HAP-1 (cell line): ENCODE measurements around the gene ABCD1.
"Not testable (repeated sequence)": the region's sequence is repeated elsewhere in the genome, so short reads cannot be mapped to it uniquely, and the experiment has no call there.

Source experiments
- DNase-seq, 2 experiments: peaks; one replicate each; pipeline ENCODE4 v3.0.0-alpha.2; 2016 to 2020; ENCODE audit warnings: low spot score in 2 of 2
- H3K27me3 ChIP-seq: fragments of 250-450 bp; sonication (Bioruptor Pico); 2 replicates; pipeline ENCODE4 v1.5.1; 2020; ENCODE audit warnings: low read depth, mild to moderate bottlenecking, moderate library complexity
- H3K36me3 ChIP-seq: fragments of 250-450 bp; sonication (Bioruptor Pico); replicated peaks from 2 replicates; pipeline ENCODE4 v1.5.1; 2020; ENCODE audit warnings: mild to moderate bottlenecking
- H3K4me1 ChIP-seq: fragments of 250-450 bp; sonication (Bioruptor Pico); 2 replicates; pipeline ENCODE4 v1.5.1; 2020; ENCODE audit warnings: mild to moderate bottlenecking
- H3K4me3 ChIP-seq: fragments of 250-450 bp; sonication (Bioruptor Pico); 2 replicates; pipeline ENCODE4 v1.5.1; 2020; ENCODE audit warnings: mild to moderate bottlenecking, moderate library complexity
- H3K9me3 ChIP-seq: fragments of 250-450 bp; sonication (Bioruptor Pico); 2 replicates; pipeline ENCODE4 v1.5.1; 2020; ENCODE audit warnings: mild to moderate bottlenecking, moderate library complexity
- in situ Hi-C: fragments of 300-500 bp; cut with MboI; formaldehyde crosslinking; loops from 3 replicates; pipeline ENCODE4 v1.14.3; 2020; ENCODE audit warnings: low sequenced_read_pairs, inconsistent platforms, mixed read lengths

The ABCD1 gene

GRCh38 chrX:153689654-153690465 lies 34.8 kb upstream of the ABCD1 start:
- Histone ChIP-seq H3K36me3 (peaks cover 43% of the 10 kb centered on the region), H3K27me3 (no peaks in the 10 kb centered on the region), H3K9me3 (no peaks in the 10 kb centered on the region), H3K4me1 (peaks cover 27% of the 10 kb centered on the region), H3K4me3 (peak overlapping the region; percentile 50)
- DNase-seq = peak; percentile 56 to 80
- in situ Hi-C loops = no loop called here

- in situ Hi-C loops = no loop called here
- H3K4me1 ChIP-seq = peaks cover 21% of the 10 kb centered on the region
- H3K36me3 ChIP-seq = peaks cover 45% of the 10 kb centered on the region
- no peaks in the 10 kb centered on the region for H3K27me3 ChIP-seq
- no peak for DNase-seq
- no peak overlapping the region; the same call in 1 of the 2 replicates for H3K4me3 ChIP-seq
- no peaks in the 10 kb centered on the region for H3K9me3 ChIP-seq
Measured at GRCh38 chrX:153690466-153690865, 34.2 kb upstream of the ABCD1 start.

DNA sequence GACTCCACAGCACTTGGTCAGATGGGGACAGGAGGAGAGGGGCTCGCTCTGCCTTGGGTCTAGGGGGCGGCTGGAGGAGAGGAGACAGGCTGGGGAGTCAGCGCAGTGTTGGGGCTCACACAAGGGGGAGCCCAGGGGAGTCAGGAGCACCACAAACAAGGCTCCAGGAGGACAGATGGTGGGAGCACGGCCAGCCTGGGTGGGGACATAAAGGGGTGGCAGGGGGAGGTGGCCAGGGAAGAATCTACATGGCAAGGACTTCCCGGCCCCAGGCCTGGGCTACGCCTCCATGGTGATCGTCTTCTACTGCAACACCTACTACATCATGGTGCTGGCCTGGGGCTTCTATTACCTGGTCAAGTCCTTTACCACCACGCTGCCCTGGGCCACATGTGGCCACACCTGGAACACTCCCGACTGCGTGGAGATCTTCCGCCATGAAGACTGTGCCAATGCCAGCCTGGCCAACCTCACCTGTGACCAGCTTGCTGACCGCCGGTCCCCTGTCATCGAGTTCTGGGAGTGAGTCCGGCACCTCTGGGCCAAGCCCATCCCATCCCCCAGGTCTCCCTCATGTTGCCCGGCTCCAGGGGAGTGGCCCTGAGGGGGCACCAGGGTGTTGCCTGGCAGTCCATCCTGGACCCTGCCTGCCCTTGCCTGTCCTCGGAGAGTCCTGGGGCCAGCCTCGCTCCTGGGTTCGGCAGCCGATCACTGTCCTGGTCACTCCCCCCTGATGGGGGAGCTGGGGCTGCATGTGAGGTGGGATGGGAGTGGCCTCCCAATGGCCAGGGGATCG lies 33.4 kb upstream of the ABCD1 start:
- H3K9me3 ChIP-seq, DNase-seq, H3K27me3 ChIP-seq, in situ Hi-C loops, H3K4me3 ChIP-seq: not testable (repeated sequence)
- peaks cover 14% of the 10 kb centered on the region for H3K4me1 ChIP-seq
- peaks cover 53% of the 10 kb centered on the region for H3K36me3 ChIP-seq

GRCh38 chrX:153692003-153692402 lies 32.7 kb upstream of the ABCD1 start:
- Histone ChIP-seq H3K4me1 (peaks cover 6% of the 10 kb centered on the region), H3K4me3 (no peak overlapping the region), H3K36me3 (peaks cover 57% of the 10 kb centered on the region), H3K27me3 (no peaks in the 10 kb centered on the region), H3K9me3 (no peaks in the 10 kb centered on the region)
- no peak for DNase-seq
- in situ Hi-C loops = no loop called here

DNA sequence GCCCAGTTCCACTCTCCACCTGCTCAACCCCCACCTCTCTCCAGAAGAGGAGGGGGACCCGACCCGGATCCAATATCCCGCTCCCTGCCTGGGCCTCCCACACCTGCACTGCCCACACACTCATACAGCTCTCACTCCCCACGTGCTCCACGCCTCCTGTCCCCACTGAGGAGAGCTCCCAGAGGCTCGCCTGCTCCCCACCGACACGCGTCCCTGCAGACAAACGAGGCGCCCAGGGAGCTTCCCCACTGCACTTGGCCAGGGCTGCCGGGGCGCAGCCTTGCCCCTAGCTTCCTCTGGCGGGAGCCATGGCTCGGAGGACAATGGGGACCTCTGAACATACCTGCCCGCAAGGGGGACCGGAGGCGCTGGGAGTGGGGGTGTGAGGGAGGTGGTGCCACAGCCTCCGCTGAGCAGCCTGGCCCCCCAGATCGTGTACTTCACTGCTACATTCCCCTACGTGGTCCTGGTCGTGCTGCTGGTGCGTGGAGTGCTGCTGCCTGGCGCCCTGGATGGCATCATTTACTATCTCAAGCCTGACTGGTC lies 32.0 kb upstream of the ABCD1 start:
- no peak for DNase-seq
- in situ Hi-C loops = no loop called here

DNA sequence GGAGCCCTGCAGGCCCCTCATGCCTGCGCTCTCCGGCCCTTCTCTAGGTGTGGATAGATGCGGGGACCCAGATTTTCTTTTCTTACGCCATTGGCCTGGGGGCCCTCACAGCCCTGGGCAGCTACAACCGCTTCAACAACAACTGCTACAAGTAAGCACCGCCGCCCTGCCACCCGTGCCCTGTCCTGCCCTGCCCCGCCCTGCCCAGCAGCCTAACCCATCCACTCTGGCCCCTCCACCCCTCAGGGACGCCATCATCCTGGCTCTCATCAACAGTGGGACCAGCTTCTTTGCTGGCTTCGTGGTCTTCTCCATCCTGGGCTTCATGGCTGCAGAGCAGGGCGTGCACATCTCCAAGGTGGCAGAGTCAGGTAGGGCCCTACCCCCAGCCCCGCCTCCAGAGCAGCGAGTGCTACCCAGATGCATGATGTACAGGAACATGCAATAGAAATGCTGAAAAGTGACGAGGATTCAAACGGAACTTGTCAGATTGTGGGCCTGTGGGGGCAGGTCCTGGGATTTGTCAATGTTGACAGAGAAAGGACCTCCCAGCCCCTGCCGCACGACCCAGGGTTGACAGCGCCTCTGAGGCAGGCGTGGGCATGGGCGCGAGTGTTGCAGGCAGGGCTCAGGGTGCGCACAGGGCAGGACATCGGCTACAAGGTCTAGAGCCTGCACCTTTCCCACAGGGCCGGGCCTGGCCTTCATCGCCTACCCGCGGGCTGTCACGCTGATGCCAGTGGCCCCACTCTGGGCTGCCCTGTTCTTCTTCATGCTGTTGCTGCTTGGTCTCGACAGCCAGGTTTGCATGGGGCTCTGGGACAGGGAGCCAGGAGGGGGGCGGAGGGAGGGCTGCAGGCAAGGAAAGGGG lies 31.2 kb upstream of the ABCD1 start:
- Histone ChIP-seq H3K36me3 (peaks cover 57% of the 10 kb centered on the region), H3K4me3 (no peak overlapping the region), H3K4me1 (peaks cover 6% of the 10 kb centered on the region), H3K9me3 (no peaks in the 10 kb centered on the region), H3K27me3 (no peaks in the 10 kb centered on the region)
- in situ Hi-C loops = no loop called here
- no peak for DNase-seq

More for the DNA sequence above, 32.0 kb upstream of the ABCD1 start:
- peaks cover 6% of the 10 kb centered on the region for H3K4me1 ChIP-seq
- H3K4me3 ChIP-seq = no peak overlapping the region
- peaks cover 57% of the 10 kb centered on the region for H3K36me3 ChIP-seq
- no peaks in the 10 kb centered on the region for H3K27me3 ChIP-seq
- H3K9me3 ChIP-seq = no peaks in the 10 kb centered on the region

GRCh38 chrX:153694256-153694655 lies 30.4 kb upstream of the ABCD1 start:
- DNase-seq, H3K4me3 ChIP-seq, H3K27me3 ChIP-seq, in situ Hi-C loops, H3K9me3 ChIP-seq, H3K4me1 ChIP-seq: not testable (repeated sequence)
- peaks cover 57% of the 10 kb centered on the region for H3K36me3 ChIP-seq

GRCh38 chrX:153694687-153695270 lies 29.9 kb upstream of the ABCD1 start:
- H3K4me3 ChIP-seq = no peak overlapping the region
- in situ Hi-C loops = no loop called here
- DNase-seq = no peak
- no peaks in the 10 kb centered on the region for H3K9me3 ChIP-seq
- no peaks in the 10 kb centered on the region for H3K27me3 ChIP-seq
- H3K4me1 ChIP-seq = peaks cover 6% of the 10 kb centered on the region
- H3K36me3 ChIP-seq = peaks cover 53% of the 10 kb centered on the region

DNA sequence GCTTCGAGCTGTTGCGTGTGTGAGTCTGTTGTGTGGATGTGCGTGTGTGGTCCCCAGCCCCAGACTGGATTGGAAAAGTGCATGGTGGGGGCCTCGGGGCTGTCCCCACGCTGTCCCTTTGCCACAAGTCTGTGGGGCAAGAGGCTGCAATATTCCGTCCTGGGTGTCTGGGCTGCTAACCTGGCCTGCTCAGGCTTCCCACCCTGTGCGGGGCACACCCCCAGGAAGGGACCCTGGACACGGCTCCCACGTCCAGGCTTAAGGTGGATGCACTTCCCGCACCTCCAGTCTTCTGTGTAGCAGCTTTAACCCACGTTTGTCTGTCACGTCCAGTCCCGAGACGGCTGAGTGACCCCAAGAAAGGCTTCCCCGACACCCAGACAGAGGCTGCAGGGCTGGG lies 28.6 kb upstream of the ABCD1 start:
- no peak for DNase-seq
- H3K36me3 ChIP-seq = peaks cover 50% of the 10 kb centered on the region
- in situ Hi-C loops = no loop called here
- H3K4me1 ChIP-seq = no peaks in the 10 kb centered on the region
- no peaks in the 10 kb centered on the region for H3K27me3 ChIP-seq
- no peaks in the 10 kb centered on the region for H3K9me3 ChIP-seq
- H3K4me3 ChIP-seq = no peak overlapping the region

GRCh38 chrX:153696538-153696937 lies 28.1 kb upstream of the ABCD1 start:
- H3K4me1 ChIP-seq, in situ Hi-C loops, H3K27me3 ChIP-seq, H3K9me3 ChIP-seq, DNase-seq, H3K4me3 ChIP-seq: not testable (repeated sequence)
- H3K36me3 ChIP-seq = peaks cover 50% of the 10 kb centered on the region

GRCh38 chrX:153696986-153697722 lies 27.5 kb upstream of the ABCD1 start:
- in situ Hi-C loops, H3K4me1 ChIP-seq, DNase-seq, H3K9me3 ChIP-seq, H3K4me3 ChIP-seq, H3K27me3 ChIP-seq: not testable (repeated sequence)
- peaks cover 48% of the 10 kb centered on the region for H3K36me3 ChIP-seq

- H3K4me3 ChIP-seq = no peak overlapping the region
- H3K27me3 ChIP-seq = no peaks in the 10 kb centered on the region
- no peak for DNase-seq
- H3K4me1 ChIP-seq = no peaks in the 10 kb centered on the region
- H3K9me3 ChIP-seq = no peaks in the 10 kb centered on the region
- in situ Hi-C loops = no loop called here
- peaks cover 47% of the 10 kb centered on the region for H3K36me3 ChIP-seq
Measured at GRCh38 chrX:153697924-153698865, 26.5 kb upstream of the ABCD1 start.
